Measurements from ENCODE around the gene GTF2H2C.
"Not testable (repeated sequence)": the region's sequence is repeated elsewhere in the genome, so short reads cannot be mapped to it uniquely, and the experiment has no call there.

Gene GTF2H2C

DNA sequence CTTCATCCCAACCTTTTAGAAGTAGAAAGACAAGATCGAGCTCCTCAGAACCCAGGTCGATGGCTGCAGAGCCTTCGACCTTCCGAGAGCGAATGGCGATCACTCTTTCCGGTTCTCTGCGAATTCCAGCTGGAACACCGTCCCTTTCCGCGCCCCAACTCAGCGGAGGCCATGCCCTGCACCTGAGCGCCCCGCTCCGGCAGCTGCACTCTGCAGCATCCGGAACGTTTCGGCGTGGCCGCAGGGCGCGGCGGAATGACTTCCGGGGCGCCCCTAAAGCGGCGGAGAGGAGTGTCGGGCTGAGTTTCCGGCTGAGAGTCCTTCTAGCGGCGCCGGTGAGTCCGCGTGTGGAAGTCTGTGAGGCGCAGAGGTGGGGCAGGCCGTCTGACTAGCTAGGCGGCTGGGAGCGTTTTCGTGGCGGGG lies at the start of gene GTF2H2C:
Gene GTF2H2C (plus strand): TSS at position 284 of the 423 bp plus-strand sequence. CDS start 4,942 bp downstream, outside the sequence.
- DNase-seq = peak; percentile 76

DNA sequence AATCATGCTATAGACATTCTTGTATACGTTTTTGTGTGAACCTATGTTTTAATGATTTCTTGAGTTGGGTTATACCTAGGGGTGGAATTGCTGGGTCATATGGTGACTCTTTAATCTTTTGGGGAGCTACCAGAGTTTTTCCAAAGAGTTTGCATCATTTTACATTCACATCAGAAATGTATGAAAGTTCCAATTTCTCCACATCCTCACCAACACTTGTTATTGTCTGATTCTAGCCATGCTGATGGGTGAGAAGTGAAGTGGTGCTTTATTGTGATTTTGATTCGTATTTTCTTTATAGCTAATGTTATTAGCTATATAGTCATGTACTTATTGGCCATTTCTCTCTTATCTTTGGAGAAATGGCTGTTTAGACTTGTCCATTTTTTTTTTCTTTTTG lies 49.3 kb upstream of the GTF2H2C start:
- DNase-seq = no peak

DNA sequence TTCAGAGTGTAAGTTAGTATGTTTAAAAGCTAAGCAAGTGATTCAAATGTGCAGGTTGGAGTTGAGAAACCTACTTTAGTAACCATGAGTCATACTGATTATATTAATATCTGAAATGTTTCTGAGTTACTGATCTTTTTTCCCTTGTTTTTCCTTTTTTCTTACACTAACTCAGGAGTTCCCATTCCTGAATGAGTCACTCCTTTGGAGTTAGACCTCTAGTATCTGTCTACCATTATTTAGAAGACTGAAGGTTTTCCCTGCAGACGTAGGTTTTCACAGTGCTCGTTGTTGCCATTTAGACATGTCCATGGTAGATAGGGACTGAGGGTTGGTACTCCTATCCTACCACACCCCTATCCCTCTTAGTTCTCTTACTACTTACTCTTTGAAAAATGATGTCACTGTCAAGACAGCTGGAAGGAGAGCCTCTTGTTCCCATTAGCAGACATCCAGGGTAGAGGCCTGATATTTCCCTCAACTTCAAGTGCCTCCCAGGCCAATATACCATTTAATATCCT lies 47.2 kb upstream of the GTF2H2C start:
- DNase-seq = no peak

DNA sequence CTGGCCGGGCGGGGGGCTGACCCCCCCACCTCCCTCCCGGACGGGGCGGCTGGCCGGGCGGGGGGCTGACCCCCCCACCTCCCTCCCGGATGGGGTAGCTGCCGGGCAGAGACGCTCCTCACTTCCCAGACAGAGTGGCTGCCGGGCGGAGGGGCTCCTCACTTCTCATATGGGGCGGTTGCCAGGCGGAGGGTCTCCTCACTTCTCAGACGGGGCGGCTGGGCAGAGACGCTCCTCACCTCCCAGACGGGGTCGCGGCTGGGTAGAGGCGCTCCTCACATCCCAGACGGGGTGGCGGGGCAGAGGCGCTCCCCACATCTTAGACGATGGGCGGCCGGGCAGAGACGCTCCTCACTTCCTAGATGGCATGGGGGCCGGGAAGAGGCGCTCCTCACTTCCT lies 44.4 kb upstream of the GTF2H2C start:
- not testable (repeated sequence) for DNase-seq

DNA sequence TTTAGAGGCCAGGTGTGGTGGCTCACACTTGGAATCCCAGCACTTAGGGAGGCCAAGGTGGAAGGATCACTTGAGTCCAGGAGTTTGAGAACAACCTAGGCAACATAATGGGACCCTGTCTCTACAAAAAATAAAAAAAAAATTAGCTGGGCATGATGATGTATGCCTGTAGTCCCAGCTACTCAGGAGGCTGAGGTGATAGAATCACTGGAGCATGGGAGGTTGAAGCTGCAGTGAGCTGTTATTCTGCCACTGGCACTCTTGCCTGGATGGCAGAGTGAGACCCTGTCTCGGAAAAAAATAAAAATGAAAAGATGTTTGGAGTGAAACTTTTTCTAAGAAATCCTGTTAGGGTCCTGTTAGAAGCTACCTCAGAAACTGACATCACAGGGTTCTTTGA lies 43.2 kb upstream of the GTF2H2C start:
- no peak for DNase-seq

DNA sequence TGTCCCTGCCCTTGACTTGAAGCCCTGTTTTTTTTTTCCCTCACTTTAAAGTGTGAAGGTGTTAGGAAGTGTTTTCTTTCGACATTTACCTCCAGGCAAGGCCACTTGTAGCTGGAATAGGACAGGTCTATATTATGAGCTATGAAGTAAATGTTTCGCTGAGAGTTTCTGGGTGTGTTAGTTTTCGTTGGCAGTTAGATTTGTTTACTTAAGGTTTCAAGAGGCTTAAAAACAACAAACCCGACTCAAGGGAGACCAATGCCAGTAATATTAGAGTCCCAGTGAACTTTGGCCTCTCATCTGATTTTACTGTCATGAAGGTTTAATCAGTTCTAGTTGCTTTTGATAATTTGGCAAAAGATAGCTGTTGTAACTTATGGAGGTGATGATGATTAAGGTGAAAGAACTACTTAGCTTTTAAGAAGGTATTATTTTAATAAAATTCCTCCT lies 42.2 kb upstream of the GTF2H2C start:
- no peak for DNase-seq

DNA sequence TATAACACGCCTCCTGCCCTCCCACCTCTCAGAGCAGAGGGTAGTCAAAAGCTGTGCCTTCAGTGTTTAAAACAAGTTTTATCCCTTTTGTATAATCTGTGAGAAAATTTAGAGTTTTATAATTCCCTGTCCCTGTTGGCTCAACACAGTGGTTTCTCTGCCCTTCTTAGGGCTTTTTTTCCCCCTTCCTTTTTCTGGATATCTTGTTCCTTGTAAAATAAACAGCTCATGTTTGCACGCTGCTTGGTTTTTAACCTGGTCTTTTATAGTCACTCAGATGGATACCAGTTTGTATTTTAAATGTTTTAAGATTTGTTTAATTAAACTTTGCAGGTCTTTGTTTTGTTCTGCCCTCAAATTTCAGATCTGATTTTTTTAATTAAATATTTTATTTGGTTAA lies 40.7 kb upstream of the GTF2H2C start:
- no peak for DNase-seq

DNA sequence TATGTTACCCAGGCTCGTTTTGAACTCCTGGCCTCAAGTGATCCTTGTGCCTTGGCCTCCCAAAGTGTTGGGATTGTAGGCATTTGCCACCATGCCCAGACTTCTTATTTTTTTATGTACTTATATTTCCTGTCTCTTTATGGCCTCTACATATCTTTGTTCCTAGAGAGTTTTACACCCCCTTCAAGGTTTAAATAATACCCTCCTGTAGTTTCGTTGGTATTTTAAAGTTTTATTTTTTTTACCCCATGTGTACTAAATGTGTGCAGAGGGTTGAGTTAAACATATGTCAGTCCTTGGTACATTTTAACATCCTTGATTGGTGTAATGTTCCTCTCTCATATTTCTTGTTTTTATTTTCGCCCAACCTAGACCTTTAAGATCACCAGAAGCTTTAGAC lies 38.0 kb upstream of the GTF2H2C start:
- no peak for DNase-seq

DNA sequence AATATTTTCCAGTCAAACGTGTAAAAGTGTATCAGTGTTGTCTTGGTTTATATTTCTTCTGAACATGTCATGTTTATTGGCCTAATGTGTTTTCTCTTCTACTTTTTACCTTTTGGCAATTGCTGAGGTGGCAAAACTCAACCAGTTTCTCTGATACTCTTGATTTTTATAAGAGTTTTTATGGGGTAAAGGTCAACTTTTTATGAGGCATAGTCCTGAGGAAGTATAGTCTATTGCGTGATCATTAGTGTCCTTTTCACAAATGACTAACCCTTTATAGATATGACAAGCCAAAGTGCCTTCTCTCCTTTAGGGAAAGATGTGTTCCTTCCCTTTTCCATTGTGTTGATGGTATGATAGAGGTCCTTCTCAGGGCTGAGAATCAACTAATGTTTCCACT lies 34.5 kb upstream of the GTF2H2C start:
- no peak for DNase-seq

DNA sequence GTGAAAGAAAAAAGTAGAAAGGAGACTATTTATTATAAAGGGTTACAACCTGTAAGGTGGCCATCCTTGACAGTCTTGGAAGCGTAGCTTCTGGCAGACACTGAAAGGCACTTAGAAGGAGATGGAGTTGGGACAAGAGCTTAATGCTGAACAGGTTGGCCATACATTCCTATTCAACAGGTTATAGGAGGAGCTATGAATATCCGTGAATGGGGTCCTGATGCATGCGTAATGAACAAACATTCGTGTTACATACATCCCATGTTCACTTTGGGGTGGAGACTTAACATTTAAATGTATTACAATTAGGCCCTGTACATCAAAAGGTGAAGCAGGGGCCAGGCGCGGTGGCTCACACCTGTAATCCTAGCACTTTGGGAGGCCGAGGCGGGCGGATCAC lies 33.3 kb upstream of the GTF2H2C start:
- no peak for DNase-seq

DNA sequence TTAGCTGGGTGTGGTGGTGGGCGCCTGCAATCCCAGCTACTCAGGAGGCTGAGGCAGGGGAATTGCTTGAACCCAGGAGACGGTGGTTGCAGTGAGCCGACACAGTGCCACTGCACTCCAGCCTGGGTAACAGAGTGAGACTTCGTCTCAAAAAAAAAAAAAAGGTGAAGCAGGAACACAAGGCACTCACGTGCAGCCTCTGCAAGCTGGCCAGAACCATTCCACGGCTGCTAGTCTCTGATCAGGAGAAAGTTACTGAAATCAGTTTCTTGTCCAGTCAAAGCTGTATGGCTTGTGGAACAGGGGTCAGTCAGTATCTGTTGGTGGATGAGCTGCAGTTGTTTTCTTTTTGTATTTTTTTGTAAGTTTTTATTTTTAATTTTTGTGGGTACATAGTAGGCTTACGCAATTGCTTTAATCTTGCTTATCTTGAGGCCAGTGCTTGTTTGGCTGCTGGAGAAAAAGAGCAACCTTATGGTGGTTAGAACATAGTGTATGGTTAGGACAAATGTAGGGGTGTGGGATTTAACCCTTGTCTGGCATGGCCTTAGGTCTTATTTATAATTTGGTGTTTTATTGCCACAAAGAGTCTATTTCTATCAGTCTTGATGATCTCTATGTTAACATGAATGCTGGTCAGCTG lies 32.7 kb upstream of the GTF2H2C start:
- no peak for DNase-seq

DNA sequence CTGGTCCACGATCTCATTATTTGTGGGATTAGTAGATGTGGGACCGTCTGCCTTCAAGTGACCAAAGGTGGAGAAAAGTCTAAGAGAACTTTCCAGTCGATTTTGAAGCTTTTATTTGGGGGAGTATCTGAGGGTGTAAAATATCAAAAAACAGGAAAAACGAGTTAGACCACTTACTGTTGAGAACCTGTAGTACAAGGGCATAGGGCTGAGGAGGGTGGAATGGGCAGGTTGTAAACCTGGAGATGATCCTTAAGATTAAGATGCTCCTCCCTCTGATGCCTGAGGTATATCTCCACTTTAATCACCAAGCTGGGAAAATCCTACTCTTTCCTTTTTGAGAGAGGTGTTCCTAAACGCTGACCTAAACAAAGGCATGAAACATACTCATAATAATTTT lies 32.0 kb upstream of the GTF2H2C start:
- DNase-seq = no peak

DNA sequence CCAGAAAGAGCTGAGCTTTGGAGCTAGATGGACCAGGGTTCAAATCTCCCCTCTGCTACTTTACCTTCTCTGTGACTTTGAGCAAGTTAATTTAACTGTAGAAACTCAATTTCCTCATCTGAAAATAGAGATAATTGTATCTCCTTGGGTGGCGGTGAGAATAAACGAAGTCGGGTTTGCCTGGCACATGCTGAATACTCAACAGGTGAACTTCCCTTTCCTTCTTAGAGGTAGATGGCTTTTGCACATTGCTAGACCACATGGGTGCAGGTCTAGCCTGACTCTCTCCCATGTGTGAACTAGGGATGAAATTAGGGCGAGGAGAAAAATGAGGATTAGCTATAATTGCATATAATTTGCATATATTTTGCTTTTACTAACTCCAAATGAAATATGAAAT lies 31.4 kb upstream of the GTF2H2C start:
- no peak for DNase-seq

DNA sequence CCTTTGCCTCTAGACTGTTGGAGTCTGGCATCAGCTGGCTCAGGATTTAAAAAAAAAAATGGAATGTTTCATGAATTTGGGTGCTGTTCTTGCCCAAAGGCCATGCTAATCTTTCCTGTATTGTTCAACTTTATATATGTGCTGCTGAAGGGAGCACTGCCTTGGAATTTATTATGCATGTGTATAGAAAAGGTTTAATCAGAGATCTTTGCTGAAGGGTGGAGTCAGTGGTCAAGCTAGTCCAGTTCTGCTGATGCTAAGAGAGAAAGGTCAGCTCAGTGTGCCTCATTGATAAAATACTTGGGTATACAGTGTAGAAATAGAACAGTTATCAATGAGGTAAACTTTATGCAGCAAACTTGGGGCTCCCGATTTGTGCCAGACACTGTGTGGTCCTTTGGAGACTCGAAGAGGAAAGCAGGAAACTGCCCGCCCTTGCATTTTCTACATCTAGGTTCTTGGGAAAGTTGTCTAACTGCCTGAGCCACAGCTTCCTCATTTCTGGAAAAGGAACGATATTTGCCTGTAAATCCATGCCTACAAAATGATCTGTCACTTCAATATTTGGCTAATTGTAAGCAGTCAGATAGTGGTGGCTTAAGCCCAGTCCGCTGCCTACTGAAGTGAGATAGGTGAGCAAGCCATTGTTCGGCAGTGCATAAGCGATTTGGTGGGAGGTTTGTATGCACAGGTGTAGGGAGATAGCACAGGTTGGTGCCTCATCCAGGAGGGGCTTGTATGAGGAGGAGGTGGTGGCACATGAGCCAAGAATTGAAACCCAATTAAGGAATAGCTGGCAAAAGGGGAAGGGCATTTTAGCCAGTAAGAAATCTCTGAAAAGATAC lies 29.2 kb upstream of the GTF2H2C start:
- no peak for DNase-seq

DNA sequence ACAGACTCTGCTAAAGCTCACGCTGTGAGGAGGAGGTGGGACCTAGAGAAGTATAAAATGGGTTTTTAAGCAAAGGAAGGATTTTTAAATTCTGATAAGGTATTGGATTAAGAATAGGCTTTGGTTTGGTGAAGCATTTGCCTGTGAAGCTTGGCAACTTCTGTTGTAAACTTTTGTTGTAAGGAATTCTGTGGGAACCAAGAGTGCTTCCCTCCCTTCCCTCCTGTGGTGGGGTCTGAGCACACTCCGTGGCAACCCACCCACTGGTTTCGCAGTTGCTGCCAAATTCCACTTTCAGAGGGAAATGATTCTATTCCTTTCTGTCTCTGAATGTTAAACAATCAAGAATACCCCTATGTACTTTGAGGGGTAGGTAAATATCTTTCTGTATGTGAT lies 28.6 kb upstream of the GTF2H2C start:
- no peak for DNase-seq

DNA sequence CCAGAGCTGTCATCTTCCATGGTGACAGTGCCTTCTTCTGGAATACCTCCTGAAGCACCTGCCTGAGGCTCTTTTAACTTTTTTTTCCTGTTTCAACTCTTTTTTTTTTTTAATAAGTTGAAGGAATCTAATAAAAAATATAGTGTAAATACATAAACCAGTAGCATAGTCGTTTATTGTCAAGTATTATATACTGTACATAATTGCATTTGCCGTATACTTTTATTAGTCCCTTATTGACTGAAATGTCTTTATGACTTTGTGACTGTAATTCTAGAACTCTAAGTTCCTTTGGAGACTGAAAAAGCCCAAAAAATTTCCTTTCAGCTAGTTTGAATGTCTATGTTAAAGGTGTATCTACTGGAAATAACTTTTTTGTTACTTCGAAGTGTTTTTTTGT lies 22.1 kb upstream of the GTF2H2C start:
- not testable (repeated sequence) for DNase-seq

DNA sequence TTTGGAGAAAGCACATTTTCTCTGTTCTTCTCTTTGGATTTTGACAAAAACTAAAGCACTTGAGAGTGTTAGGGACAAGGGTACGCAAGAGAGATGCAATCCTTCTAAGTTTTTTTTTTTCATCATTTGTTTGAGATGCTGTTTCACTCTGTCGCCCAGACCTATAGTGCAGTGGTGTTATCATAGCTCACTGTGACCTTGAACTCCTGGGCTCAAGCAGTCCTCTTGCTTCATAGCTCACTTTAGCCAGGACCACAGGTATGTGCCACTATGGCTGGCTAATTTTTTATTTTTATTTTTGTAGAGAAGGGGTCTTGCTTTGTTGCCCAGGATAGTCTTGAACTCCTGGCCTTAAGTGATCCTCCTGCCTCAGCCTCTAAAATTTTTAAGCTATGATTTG lies 21.3 kb upstream of the GTF2H2C start:
- not testable (repeated sequence) for DNase-seq

DNA sequence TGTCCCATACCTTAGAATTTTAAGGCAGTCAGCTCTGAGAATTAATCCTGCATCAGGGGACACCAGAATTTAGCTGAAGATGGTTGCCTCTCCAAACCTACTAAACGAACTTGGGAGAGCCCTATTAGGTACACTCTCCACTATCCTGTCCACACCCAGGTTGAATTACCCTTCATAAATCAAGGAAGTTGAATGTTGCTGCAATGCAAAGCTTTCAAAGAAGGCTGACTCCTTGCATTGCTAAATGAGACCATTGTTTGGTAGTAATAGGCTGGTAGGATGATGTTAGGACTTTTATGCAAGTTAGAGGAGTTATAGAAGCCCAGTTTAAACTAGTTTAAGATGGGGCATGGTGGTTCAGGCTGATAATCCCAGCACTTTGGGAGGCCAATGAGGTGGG lies 18.6 kb upstream of the GTF2H2C start:
- DNase-seq = not testable (repeated sequence)

DNA sequence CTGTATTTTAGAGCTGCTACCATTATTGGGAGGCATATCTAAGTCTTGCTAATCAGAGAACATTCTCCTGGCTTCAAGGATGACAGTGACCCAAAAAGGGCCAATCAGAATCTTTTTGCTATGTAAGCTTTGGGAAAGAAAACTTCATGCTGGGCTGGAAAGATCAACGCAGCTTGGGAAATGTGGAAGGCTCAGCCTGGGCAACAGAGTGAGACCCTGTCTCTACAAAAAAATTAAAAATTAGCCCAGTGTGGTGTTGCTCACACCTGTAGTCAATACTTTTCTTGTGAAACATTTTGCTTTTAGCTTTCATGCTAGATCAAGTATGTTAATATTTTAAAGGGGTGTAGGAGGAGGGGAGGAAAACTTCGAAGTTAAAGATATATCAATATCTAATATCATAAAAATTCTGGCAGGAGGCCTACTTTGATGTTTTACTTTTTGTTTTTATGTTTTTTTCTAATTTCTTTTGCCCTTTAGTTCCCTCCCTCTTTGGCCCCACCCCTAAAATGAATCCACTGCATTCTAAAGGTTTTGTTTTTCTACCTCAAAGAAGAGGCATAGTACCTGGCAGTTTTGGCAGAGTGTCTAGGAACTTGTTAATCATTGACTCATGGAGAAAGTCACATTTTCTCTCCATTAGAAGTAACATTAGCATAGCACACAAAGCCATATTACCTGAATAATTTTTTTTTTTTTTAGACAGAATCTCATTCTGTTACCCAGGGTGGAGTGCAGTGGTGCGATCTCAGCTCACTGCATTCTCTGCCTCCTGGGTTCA lies 17.0 kb upstream of the GTF2H2C start:
- not testable (repeated sequence) for DNase-seq

DNA sequence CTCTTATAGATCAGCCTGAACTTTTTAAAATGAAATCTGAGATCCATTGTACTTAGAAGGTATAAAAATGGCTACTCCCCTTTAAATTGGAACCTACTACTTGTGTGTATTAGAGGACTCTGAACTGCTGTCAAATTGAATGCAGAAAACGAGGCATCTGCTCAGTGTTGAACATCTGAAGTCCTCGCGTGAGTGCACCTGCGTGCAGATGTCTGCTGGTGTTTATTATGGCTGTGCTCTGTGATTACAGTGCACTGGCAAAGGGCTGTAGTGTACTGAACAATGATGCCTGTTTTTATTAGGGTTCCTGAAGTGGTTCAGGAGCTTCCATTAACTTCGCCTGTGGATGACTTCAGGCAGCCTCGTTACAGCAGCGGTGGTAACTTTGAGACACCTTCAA lies 15.4 kb upstream of the GTF2H2C start:
- not testable (repeated sequence) for DNase-seq

DNA sequence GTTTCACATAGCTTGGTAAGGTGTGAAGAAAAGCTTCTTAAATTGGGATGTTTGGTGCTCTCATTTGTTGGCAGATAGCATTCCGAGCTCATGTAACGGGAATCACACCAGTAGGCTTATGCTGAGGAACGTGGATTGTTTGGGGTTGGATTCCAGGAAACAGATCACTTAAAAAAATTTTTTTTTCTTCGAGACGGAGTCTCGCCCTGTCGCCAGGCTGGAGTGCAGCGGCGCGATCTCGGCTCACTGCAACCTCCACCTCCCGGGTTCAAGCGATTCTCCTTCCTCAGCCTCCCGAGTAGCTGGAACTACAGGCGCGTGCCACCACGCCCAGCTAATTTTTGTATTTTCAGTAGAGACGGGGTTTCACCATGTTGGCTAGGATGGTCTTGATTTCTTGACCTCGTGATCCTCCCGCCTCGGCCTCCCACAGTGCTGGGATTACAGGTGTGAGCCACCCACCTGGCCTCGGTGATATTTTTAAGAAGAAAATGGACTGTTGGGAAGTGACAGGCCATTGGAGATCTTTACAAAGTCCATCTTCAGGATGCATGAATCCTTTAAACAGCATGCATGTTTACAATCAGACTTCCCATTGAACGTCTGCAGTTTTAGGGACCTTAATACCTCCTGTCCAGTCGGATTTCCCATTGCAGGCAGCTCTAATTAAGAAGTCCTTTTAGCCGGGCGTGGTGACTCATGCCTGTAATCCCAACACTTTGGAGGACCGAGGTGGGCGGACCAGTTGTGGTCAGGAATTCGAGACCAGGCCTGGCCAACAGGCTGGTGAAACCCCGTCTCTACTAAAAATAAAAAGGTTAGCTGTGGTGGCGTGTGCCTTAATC lies 818 bp downstream of the GTF2H2C start:
- DNase-seq = not testable (repeated sequence)

DNA sequence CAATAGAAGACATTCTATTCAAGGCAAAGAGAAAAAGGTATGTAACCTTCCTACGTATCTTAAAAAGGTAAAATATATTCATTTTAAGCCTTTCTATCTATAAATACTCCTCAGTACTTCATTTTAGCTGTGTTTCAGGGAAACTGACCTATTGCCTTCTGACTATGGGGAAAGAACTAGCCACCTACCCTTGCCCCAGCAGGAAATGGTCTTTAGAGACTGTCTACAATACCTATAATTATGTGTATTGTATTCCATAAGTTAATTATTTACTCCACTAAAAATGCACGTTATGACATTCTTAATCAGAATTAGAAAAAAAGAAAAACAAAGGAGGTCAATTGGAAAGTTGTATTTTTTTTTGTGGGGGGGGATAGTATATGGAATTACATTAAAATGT lies 6.2 kb downstream of the GTF2H2C start:
- DNase-seq = not testable (repeated sequence)
